Mesothelial cell of epicardium (in vitro differentiated cells): ENCODE results near the gene CIBAR2. TPM values are rescaled to one million over a fixed set of nuclear protein-coding genes. Genes with fewer than 3 reads are reported as not detected.

Experiments used
- DNase-seq, 2 experiments: peaks; one replicate each; pipeline ENCODE4 v3.0.0; 2021; ENCODE audit warnings: low spot score in 2 of 2; ENCODE audit not compliant: unreplicated experiment in 2 of 2
- H3K27ac Mint-ChIP-seq: 2 replicates; pipeline ENCODE4 v1.8.0; 2021; ENCODE audit warnings: mixed read lengths
- H3K27me3 Mint-ChIP-seq: 2 replicates; pipeline ENCODE4 v1.8.0; 2021; ENCODE audit warnings: low read depth, mixed read lengths
- H3K36me3 Mint-ChIP-seq: 2 replicates; pipeline ENCODE4 v1.8.0; 2021; ENCODE audit warnings: mixed read lengths
- H3K4me1 Mint-ChIP-seq: 2 replicates; pipeline ENCODE4 v1.8.0; 2021; ENCODE audit warnings: mixed read lengths
- H3K4me3 Mint-ChIP-seq: 2 replicates; pipeline ENCODE4 v1.8.0; 2021; ENCODE audit warnings: mild to moderate bottlenecking, moderate library complexity, mixed read lengths
- H3K9me3 Mint-ChIP-seq: 2 replicates; pipeline ENCODE4 v1.8.0; 2021; ENCODE audit warnings: mixed read lengths
- CTCF ChIP-seq: fragments of 200-600 bp; sonication (generic); IDR thresholded peaks from one replicate; pipeline ENCODE4 v1.5.0; 2021; ENCODE audit warnings: antibody characterized with exemption; ENCODE audit not compliant: unreplicated experiment
- total RNA-seq: library from RNA; stranded (reverse); gene quantifications from 3 replicates; pipeline ENCODE4 v1.2.1, GENCODE V29; 2021

Gene CIBAR2
- not detected in 3 replicates for total RNA-seq

GRCh38 chr16:85112364-85112763 is at the start of gene CIBAR2:
TSS of gene CIBAR2 (minus strand) at chr16:85112472. CDS start at chr16:85112352, 120 bp downstream.
- Mint-ChIP-seq H3K27me3 (peaks cover 2% of the 10 kb centered on the region), H3K4me1 (peaks cover 8% of the 10 kb centered on the region), H3K9me3 (no peaks in the 10 kb centered on the region), H3K27ac (no peak within 1 kb of the TSS), H3K4me3 (no peak within 1 kb of the TSS), H3K36me3 (no peaks in the 10 kb centered on the region)
- DNase-seq = no peak
- TF ChIP-seq CTCF = no peak

DNA sequence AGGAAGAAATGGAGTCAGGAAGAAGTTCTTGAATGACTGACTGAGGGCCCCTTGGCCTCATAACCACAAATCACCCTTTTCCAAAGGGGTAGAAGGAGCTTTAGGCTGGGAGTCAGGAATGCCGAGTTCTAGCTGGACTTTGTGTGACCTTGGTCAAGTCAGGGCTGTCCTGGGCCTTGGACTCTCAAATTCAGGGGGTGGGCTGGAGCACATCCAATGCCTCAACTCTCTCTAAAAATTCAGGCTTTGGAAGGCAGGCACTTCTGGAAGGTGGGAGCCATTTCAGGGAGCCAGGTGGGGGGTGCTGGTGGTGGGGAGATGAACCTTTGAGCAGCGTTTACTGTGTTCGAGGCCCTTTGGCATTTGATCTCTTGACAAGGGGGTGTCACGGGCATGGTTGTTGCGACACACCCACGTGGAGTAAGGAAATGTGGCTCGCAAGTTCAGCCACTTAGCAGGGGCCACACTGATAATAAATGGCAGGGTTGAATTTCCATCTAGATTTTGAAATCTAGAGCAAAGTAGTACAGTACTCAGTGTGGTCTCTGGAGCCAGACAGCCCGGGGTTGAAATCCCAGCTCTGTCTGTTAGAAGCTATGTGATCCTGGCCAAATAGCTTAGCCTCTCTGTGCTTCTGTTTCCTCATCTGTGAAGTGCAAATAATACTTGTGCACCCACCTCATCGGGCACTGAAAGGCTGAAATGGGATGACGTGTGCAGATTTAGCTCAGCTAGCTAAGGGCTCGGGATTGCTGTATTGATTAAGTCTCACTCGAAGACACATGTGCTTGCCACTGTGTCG is 47.1 kb upstream of the CIBAR2 start:
- Mint-ChIP-seq H3K4me1 (peaks cover 70% of the 10 kb centered on the region), H3K27me3 (no peaks in the 10 kb centered on the region), H3K4me3 (no peak overlapping the region), H3K27ac (peak overlapping the region; percentile 56), H3K9me3 (no peaks in the 10 kb centered on the region), H3K36me3 (no peaks in the 10 kb centered on the region)
- no peak for TF ChIP-seq CTCF
- DNase-seq = no peak

DNA sequence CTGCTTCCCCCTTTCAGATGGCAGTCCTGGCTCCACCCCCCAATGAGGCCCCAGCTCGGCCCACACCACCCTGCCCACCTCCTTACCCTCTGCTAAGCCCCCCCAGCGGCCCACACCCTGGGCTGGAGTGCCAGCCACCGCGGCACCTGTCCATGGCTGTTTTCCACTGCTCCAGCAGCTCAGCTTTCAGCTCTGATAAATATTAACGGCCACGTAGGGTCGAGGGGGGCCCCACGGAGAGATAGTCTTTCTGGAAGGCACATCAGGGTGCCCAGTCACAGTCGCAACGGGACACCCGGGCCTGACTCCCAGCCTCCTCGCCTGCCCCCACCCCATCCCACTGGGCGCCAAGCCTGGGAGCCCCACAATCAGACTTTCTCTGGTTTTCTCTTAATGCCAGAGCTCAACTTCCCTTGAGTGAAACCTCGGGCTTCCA is 46.5 kb upstream of the CIBAR2 start:
- Mint-ChIP-seq H3K4me1 (peaks cover 66% of the 10 kb centered on the region), H3K4me3 (no peak overlapping the region), H3K27ac (peak overlapping the region; percentile 56), H3K9me3 (no peaks in the 10 kb centered on the region), H3K27me3 (no peaks in the 10 kb centered on the region), H3K36me3 (no peaks in the 10 kb centered on the region)
- TF ChIP-seq CTCF = no peak
- no peak for DNase-seq

DNA sequence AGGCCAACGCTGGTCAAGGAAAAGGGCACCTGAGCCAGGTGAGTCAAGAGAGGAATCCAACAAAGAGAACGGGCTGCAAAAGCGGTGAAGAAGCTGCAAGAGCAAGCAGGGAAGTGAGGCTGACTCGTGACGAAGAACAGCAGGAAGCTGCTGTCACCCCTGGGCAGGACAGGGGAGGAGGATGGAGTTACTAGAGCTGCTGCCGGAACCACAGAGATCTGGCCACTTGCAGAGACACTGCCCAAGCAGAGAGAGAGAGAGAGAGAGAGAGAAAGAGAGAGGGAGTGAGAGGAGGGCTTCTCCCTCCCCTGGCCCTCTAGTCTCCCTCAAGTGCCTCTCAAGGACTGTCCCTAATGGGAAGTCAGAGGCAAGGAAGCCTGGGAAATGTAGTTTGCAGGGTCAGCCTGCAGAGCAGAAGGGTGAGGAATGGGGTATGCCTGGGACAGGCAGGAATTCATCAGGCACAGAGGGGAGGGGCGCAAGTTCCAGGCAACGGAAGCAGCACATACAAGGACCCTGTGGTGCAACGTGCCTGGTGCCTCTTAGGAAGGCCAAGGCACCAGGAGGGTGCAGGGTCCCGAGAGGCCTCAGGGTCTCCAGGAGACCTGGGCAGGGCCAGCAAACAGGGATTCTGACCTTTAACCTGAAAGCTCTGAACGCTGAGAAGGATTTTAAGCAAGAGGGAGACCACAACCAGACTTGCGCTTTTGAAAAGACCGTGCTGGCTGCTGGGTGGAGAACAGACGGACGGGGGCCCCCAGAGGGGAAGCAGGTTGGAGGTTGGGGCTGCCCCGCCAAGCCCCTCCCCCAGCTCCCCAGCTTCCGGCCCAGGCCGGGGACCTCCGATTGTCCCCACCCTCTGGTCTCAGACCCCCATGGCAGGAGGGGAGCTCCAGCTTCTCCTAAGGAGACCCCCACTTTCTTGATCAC is 45.8 kb upstream of the CIBAR2 start:
- peaks cover 65% of the 10 kb centered on the region for H3K4me1 Mint-ChIP-seq
- no peak for DNase-seq
- no peak for TF ChIP-seq CTCF
- no peaks in the 10 kb centered on the region for H3K27me3 Mint-ChIP-seq
- peak overlapping the region; percentile 34 for H3K4me3 Mint-ChIP-seq
- no peaks in the 10 kb centered on the region for H3K9me3 Mint-ChIP-seq
- peak overlapping the region; percentile 64 for H3K27ac Mint-ChIP-seq
- H3K36me3 Mint-ChIP-seq = no peaks in the 10 kb centered on the region

GRCh38 chr16:85157372-85157771 is 45.1 kb upstream of the CIBAR2 start:
- Mint-ChIP-seq H3K4me3 (peak overlapping the region; percentile 34), H3K27me3 (no peaks in the 10 kb centered on the region), H3K4me1 (peaks cover 59% of the 10 kb centered on the region), H3K9me3 (no peaks in the 10 kb centered on the region), H3K36me3 (no peaks in the 10 kb centered on the region), H3K27ac (peak overlapping the region; percentile 64)
- DNase-seq = no peak
- no peak for TF ChIP-seq CTCF
